Neural cell (in vitro differentiated cells): ENCODE measurements around the gene ZSCAN31. TPM values are rescaled to one million over a fixed set of nuclear protein-coding genes. Genes with fewer than 3 reads are reported as not detected.

Source experiments
- H2AFZ ChIP-seq: fragments of 200-600, 300-800 bp; sonication (generic), shearing (Covaris generic); 2 replicates; pipeline ENCODE4 v1.6.0; 2014; ENCODE audit warnings: low read depth, mild to moderate bottlenecking, antibody characterized with exemption, low read length, moderate library complexity
- H3F3A ChIP-seq: fragments of 200-600 bp; shearing (Covaris generic); 2 replicates; pipeline ENCODE4 v1.6.1; 2016; ENCODE audit warnings: mild to moderate bottlenecking, moderate library complexity, mixed read lengths, antibody characterized with exemption, low read length; ENCODE audit not compliant: insufficient read depth, poor library complexity, severe bottlenecking
- H3K27ac ChIP-seq: fragments of 200-600, 300-800 bp; sonication (generic), shearing (Covaris generic); 2 replicates; pipeline ENCODE4 v1.5.1; 2014; ENCODE audit warnings: mild to moderate bottlenecking, low read length, moderate library complexity
- H3K27me3 ChIP-seq: fragments of 300-800, 200-600 bp; sonication (generic), shearing (Covaris generic); 2 replicates; pipeline ENCODE4 v1.6.0; 2014; ENCODE audit warnings: mild to moderate bottlenecking, low read depth, low read length, moderate library complexity; ENCODE audit not compliant: insufficient read depth
- H3K36me3 ChIP-seq: fragments of 300-800, 200-600 bp; sonication (generic), shearing (Covaris generic); 2 replicates; pipeline ENCODE4 v1.5.1; 2014; ENCODE audit warnings: mild to moderate bottlenecking, antibody characterized with exemption, low read length, moderate library complexity; ENCODE audit not compliant: insufficient read depth
- H3K4me2 ChIP-seq: fragments of 300-800, 200-600 bp; sonication (generic), shearing (Covaris generic); 2 replicates; pipeline ENCODE4 v1.6.0; 2014; ENCODE audit warnings: mild to moderate bottlenecking, low read length
- H3K4me3 ChIP-seq: fragments of 300-800, 200-600 bp; sonication (generic), shearing (Covaris generic); 2 replicates; pipeline ENCODE4 v1.5.1; 2014; ENCODE audit warnings: mild to moderate bottlenecking, low read length, moderate library complexity
- H3K79me2 ChIP-seq: fragments of 200-600 bp; shearing (Covaris generic); replicated peaks from 2 replicates; pipeline ENCODE4 v1.6.0; 2014; ENCODE audit warnings: mild to moderate bottlenecking, low read length, moderate library complexity; ENCODE audit not compliant: insufficient read depth
- H3K9ac ChIP-seq: fragments of 300-800, 200-600 bp; sonication (generic), shearing (Covaris generic); 2 replicates; pipeline ENCODE4 v1.6.1; 2016; ENCODE audit warnings: mild to moderate bottlenecking, low read length, mixed read lengths
- H3K9me2 ChIP-seq: fragments of 200-600 bp; shearing (Covaris generic); 2 replicates; pipeline ENCODE4 v1.6.1; 2016; ENCODE audit warnings: mild to moderate bottlenecking, low read length, mixed read lengths; ENCODE audit not compliant: insufficient read depth
- H3K9me3 ChIP-seq: fragments of 200-600, 300-800 bp; sonication (generic), shearing (Covaris generic); 2 replicates; pipeline ENCODE4 v1.6.1; 2016; ENCODE audit warnings: mild to moderate bottlenecking, mixed run types, low read length, moderate library complexity, mixed read lengths
- H4K20me1 ChIP-seq: fragments of 200-600 bp; shearing (Covaris generic); 2 replicates; pipeline ENCODE4 v1.6.1; 2016; ENCODE audit warnings: mild to moderate bottlenecking, mixed run types; ENCODE audit not compliant: insufficient read depth
- EP300 ChIP-seq: fragments of 450-650 bp; conservative IDR thresholded peaks from 2 replicates; pipeline ENCODE4 v1.6.1; 2014; ENCODE audit warnings: antibody characterized with exemption, mild to moderate bottlenecking, moderate library complexity; ENCODE audit not compliant: poor library complexity, severe bottlenecking
- EZH2 ChIP-seq: fragments of 200-600, 300-800 bp; shearing (Covaris generic), sonication (generic); IDR thresholded peaks from 2 replicates; pipeline ENCODE4 v1.6.1; 2014; ENCODE audit warnings: antibody characterized with exemption, low read length, borderline replicate concordance, mild to moderate bottlenecking; ENCODE audit not compliant: insufficient read depth, poor library complexity, severe bottlenecking
- MXI1 ChIP-seq: fragments of 450-650 bp; conservative IDR thresholded peaks from 2 replicates; pipeline ENCODE4 v1.6.1; 2014; ENCODE audit warnings: antibody characterized with exemption, mild to moderate bottlenecking; ENCODE audit not compliant: poor library complexity, severe bottlenecking
- POLR2AphosphoS5 ChIP-seq: IDR thresholded peaks from 2 replicates; pipeline ENCODE4 v1.6.1; 2012
- RAD21 ChIP-seq: fragments of 450-650 bp; conservative IDR thresholded peaks from 2 replicates; pipeline ENCODE4 v1.6.1; 2014; ENCODE audit warnings: antibody characterized with exemption, mild to moderate bottlenecking, moderate library complexity
- SMC3 ChIP-seq: fragments of 450-650 bp; conservative IDR thresholded peaks from 2 replicates; pipeline ENCODE4 v1.6.1; 2014; ENCODE audit warnings: antibody characterized with exemption, mild to moderate bottlenecking, moderate library complexity; ENCODE audit not compliant: poor library complexity
- TAF1 ChIP-seq: IDR thresholded peaks from 2 replicates; pipeline ENCODE4 v1.6.1; 2012; ENCODE audit warnings: low read depth
- polyA plus RNA-seq: library from polyadenylated mRNA; depleted of rRNA; stranded (reverse); fragments of >200 nt; gene quantifications from 2 replicates; pipeline ENCODE4 v1.2.3, GENCODE V29; 2014
- TF ChIP-seq, protein P1 (sequence below): IDR thresholded peaks from 2 replicates; pipeline ENCODE4 v1.6.1; 2012; ENCODE audit warnings: borderline replicate concordance
- TF ChIP-seq, protein P2 (sequence below): fragments of 450-650 bp; IDR thresholded peaks from 2 replicates; pipeline ENCODE4 v1.5.1; 2014; ENCODE audit warnings: antibody characterized with exemption, mild to moderate bottlenecking, moderate library complexity; ENCODE audit not compliant: poor library complexity, severe bottlenecking

Gene ZSCAN31
- polyA plus RNA-seq, 1 donor from 2014 or later = 2.6 TPM

- Histone ChIP-seq H2AFZ (peak overlapping the region; percentile 52), H3F3A (peaks cover 4% of the 10 kb centered on the region), H3K9me3 (no peaks in the 10 kb centered on the region), H3K27ac (peak overlapping the region; percentile 71), H3K9me2 (no peaks in the 10 kb centered on the region), H3K79me2 (peaks cover 32% of the 10 kb centered on the region), H4K20me1 (no peaks in the 10 kb centered on the region), H3K27me3 (no peaks in the 10 kb centered on the region), H3K36me3 (peaks cover 12% of the 10 kb centered on the region), H3K4me3 (peak overlapping the region; percentile 88), H3K4me2 (peak overlapping the region; percentile 42), H3K9ac (peak overlapping the region; percentile 79)
- no peak for TF ChIP-seq TAF1
- TF ChIP-seq, protein P1, sequence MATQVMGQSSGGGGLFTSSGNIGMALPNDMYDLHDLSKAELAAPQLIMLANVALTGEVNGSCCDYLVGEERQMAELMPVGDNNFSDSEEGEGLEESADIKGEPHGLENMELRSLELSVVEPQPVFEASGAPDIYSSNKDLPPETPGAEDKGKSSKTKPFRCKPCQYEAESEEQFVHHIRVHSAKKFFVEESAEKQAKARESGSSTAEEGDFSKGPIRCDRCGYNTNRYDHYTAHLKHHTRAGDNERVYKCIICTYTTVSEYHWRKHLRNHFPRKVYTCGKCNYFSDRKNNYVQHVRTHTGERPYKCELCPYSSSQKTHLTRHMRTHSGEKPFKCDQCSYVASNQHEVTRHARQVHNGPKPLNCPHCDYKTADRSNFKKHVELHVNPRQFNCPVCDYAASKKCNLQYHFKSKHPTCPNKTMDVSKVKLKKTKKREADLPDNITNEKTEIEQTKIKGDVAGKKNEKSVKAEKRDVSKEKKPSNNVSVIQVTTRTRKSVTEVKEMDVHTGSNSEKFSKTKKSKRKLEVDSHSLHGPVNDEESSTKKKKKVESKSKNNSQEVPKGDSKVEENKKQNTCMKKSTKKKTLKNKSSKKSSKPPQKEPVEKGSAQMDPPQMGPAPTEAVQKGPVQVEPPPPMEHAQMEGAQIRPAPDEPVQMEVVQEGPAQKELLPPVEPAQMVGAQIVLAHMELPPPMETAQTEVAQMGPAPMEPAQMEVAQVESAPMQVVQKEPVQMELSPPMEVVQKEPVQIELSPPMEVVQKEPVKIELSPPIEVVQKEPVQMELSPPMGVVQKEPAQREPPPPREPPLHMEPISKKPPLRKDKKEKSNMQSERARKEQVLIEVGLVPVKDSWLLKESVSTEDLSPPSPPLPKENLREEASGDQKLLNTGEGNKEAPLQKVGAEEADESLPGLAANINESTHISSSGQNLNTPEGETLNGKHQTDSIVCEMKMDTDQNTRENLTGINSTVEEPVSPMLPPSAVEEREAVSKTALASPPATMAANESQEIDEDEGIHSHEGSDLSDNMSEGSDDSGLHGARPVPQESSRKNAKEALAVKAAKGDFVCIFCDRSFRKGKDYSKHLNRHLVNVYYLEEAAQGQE = no peak
- no peak for TF ChIP-seq SMC3
- TF ChIP-seq, protein P2, sequence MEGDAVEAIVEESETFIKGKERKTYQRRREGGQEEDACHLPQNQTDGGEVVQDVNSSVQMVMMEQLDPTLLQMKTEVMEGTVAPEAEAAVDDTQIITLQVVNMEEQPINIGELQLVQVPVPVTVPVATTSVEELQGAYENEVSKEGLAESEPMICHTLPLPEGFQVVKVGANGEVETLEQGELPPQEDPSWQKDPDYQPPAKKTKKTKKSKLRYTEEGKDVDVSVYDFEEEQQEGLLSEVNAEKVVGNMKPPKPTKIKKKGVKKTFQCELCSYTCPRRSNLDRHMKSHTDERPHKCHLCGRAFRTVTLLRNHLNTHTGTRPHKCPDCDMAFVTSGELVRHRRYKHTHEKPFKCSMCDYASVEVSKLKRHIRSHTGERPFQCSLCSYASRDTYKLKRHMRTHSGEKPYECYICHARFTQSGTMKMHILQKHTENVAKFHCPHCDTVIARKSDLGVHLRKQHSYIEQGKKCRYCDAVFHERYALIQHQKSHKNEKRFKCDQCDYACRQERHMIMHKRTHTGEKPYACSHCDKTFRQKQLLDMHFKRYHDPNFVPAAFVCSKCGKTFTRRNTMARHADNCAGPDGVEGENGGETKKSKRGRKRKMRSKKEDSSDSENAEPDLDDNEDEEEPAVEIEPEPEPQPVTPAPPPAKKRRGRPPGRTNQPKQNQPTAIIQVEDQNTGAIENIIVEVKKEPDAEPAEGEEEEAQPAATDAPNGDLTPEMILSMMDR = no peak
- TF ChIP-seq MXI1 = no peak
- TF ChIP-seq RAD21 = no peak
- no peak for TF ChIP-seq EZH2
- TF ChIP-seq POLR2AphosphoS5 = no peak
- no peak for TF ChIP-seq EP300
Measured at GRCh38 chr6:28280595-28281287, 55.2 kb downstream of the ZSCAN31 start.

DNA sequence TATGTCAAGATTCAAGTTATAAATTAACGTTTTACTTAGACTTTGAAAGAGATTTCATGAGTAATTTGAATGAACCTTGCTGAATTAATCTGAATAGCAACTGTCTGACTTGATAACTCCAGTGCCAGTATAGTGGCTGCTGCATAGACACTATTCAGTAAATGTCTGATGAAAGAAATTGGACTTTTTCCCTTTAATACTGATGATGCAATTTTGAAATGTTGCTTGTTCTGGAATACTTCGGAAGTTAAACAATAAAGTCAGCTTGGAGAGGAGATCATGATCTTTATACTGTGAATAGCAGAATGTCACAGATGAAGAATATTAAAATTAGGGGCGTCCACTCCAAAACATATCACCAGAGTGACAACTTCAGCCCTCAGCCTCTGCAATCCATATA lies 58.2 kb downstream of the ZSCAN31 start:
- Histone ChIP-seq H3K9me2 (no peaks in the 10 kb centered on the region), H3K9ac (no peak overlapping the region), H3K4me2 (no peak overlapping the region), H2AFZ (no peak overlapping the region), H3K4me3 (no peak overlapping the region), H3K27ac (no peak overlapping the region), H3K36me3 (peaks cover 15% of the 10 kb centered on the region), H3K27me3 (no peaks in the 10 kb centered on the region), H3K9me3 (no peaks in the 10 kb centered on the region), H3F3A (peaks cover 4% of the 10 kb centered on the region), H4K20me1 (no peaks in the 10 kb centered on the region), H3K79me2 (peaks cover 9% of the 10 kb centered on the region)
- TF ChIP-seq TAF1 (no peak), EP300 (no peak)
